GM06990 (cell line): ENCODE results near the gene PRRC1.
"Not testable (repeated sequence)": the region's sequence is repeated elsewhere in the genome, so short reads cannot be mapped to it uniquely, and the experiment has no call there.

Experiments used
- DNase-seq: peaks from one replicate; pipeline ENCODE4 v3.0.0-alpha.2; 2011; ENCODE audit not compliant: insufficient read length; ENCODE audit errors: extremely low read depth
- H3K27me3 ChIP-seq: replicated peaks from 2 replicates; pipeline ENCODE4 v1.6.0; 2011; ENCODE audit warnings: low read length; ENCODE audit not compliant: control insufficient read depth, insufficient read depth
- H3K36me3 ChIP-seq: 2 replicates; pipeline ENCODE4 v1.5.1; 2011; ENCODE audit warnings: low read length; ENCODE audit not compliant: control insufficient read depth, insufficient read depth
- H3K4me3 ChIP-seq: replicated peaks from 2 replicates; pipeline ENCODE4 v1.5.1; 2011; ENCODE audit warnings: low read depth, mild to moderate bottlenecking, control low read depth, low read length
- TF ChIP-seq, protein P1 (sequence below): IDR thresholded peaks from 2 replicates; pipeline ENCODE4 v1.5.1; 2011; ENCODE audit warnings: low read length, control low read depth, mild to moderate bottlenecking, inconsistent platforms; ENCODE audit not compliant: insufficient read depth, poor library complexity, severe bottlenecking

Gene PRRC1

GRCh38 chr5:127525181-127525580, 7.7 kb downstream of the PRRC1 start:
- Histone ChIP-seq H3K4me3 (no peak overlapping the region), H3K27me3 (no peaks in the 10 kb centered on the region), H3K36me3 (peaks cover 4% of the 10 kb centered on the region)
- no peak for DNase-seq
- TF ChIP-seq, protein P1, sequence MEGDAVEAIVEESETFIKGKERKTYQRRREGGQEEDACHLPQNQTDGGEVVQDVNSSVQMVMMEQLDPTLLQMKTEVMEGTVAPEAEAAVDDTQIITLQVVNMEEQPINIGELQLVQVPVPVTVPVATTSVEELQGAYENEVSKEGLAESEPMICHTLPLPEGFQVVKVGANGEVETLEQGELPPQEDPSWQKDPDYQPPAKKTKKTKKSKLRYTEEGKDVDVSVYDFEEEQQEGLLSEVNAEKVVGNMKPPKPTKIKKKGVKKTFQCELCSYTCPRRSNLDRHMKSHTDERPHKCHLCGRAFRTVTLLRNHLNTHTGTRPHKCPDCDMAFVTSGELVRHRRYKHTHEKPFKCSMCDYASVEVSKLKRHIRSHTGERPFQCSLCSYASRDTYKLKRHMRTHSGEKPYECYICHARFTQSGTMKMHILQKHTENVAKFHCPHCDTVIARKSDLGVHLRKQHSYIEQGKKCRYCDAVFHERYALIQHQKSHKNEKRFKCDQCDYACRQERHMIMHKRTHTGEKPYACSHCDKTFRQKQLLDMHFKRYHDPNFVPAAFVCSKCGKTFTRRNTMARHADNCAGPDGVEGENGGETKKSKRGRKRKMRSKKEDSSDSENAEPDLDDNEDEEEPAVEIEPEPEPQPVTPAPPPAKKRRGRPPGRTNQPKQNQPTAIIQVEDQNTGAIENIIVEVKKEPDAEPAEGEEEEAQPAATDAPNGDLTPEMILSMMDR: no peak

DNA sequence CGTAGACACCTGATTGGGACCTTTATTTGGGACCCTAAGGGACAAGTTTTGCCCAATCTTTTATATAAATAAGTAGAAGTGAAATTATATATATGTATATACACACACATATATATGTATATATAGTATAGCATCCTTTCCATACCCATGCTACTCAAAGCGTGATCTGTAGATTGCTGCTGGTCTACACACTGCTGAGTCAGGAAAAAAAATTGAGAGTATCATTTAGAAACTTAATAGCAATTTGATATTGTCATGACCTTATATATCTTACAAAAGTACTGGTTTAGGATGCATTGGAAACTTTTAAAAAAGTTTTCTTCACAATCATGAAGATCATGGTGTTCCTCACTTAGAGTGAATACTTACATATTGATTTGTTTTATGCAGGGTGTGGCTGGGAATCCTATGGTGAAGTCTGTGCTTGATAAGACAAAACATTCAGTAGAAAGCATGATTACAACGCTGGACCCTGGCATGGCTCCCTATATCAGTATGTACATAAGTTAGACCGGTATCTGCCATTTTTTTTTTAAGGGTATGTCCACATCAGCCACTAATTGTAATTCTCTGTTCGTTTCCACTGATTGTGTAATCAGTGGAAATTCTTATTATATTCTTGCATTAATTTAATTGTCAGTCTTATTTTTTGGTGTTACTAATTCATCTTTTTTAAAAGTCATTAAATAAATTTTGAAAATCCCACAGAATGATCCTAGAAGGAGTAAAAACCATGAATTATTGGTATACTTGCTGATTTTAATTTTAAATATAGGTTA, 12.7 kb downstream of the PRRC1 start:
- DNase-seq: no peak
- H3K4me3 ChIP-seq: no peak overlapping the region
- TF ChIP-seq, protein P1: no peak
- no peaks in the 10 kb centered on the region for H3K27me3 ChIP-seq
- H3K36me3 ChIP-seq: peaks cover 4% of the 10 kb centered on the region

DNA sequence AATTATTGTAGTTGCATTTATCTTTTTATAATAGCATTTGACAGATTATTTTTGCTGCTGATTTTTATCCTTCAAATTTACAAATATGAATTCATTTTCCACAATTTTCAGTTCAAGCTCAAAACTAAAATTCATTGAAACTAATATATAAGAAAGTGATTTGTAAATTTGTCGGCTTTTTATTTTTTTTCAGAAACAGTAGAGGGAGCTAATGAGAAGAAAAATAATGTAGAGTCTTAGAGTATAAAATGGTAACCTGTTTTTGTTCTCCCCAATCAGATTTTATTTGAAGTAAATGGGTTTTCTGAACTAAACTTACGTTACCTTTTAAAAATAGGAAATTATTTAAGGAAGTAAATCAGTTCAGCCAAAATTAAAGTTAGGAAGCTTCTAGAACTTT, 19.2 kb downstream of the PRRC1 start:
- TF ChIP-seq, protein P1: no peak
- peaks cover 3% of the 10 kb centered on the region for H3K36me3 ChIP-seq
- no peak overlapping the region for H3K4me3 ChIP-seq
- no peaks in the 10 kb centered on the region for H3K27me3 ChIP-seq
- no peak for DNase-seq

- DNase-seq, H3K4me3 ChIP-seq, H3K27me3 ChIP-seq, H3K36me3 ChIP-seq: not testable (repeated sequence)
Observed at GRCh38 chr5:127540553-127540952, 23.1 kb downstream of the PRRC1 start.

DNA sequence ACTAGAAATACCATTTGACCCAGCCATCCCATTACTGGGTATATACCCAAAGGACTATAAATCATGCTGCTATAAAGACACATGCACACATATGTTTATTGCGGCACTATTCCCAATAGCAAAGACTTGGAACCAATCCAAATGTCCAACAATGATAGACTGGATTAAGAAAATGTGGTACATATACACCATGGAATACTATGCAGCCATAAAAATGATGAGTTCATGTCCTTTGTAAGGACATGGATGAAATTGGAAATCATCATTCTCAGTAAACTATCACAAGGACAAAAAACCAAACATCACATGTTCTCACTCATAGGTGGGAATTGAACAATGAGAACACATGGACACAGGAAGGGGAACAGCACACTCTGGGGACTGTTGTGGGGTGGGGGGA, 27.8 kb downstream of the PRRC1 start:
- not testable (repeated sequence) for H3K4me3 ChIP-seq, H3K27me3 ChIP-seq, DNase-seq, H3K36me3 ChIP-seq

GRCh38 chr5:127549551-127549950, 32.1 kb downstream of the PRRC1 start:
- TF ChIP-seq, protein P1: no peak
- DNase-seq: no peak
- Histone ChIP-seq H3K36me3 (peaks cover 5% of the 10 kb centered on the region), H3K27me3 (no peaks in the 10 kb centered on the region), H3K4me3 (no peak overlapping the region)
